Measurements from ENCODE around the gene OLFM2.

OLFM2 gene

DNA sequence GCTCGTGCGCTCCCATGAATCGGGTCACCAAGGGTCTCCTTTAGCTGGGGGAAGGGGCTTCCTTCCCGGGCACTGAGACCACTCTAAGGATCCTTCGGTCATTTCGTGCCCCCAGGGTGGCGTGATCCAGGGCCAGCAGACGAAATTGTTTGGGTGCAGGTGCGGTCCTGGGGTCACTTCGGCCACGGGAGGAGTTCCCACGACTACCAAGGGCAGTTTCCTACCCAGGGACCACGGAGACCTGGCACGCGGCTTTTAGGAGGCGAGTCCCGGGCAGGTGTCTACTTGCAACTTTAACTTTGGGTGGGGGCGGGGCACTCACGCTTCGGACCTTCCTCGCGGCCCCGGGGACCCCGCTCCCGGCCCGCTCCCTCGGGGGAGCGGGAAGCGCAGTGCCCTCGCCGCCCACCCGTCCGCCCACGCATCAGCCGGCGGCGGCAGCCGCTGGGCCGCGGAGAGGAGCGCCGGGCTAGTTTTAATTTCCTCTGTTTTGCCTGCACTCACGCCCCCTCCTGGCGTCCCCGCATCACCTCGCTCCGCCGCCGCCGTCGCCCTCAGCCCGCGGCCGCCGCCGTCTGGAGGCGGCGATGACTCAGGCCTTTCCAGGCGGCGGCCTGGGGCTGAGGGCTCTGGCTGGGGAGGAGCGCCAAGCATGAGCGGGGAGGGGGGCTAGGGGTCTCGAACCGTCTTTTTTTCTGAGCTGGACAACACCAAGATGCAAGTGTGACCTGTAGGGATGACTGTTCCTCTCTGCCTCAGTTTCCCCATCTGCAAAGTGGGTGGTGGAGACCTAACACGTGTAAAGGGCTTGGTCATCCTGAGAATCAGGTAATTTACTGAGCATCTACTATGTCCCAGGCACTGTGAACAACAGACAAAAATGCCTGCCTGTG, 21.8 kb downstream of the OLFM2 start:
- H3K79me2 ChIP-seq: no peaks in the 10 kb centered on the region
- TF ChIP-seq, protein P1, sequence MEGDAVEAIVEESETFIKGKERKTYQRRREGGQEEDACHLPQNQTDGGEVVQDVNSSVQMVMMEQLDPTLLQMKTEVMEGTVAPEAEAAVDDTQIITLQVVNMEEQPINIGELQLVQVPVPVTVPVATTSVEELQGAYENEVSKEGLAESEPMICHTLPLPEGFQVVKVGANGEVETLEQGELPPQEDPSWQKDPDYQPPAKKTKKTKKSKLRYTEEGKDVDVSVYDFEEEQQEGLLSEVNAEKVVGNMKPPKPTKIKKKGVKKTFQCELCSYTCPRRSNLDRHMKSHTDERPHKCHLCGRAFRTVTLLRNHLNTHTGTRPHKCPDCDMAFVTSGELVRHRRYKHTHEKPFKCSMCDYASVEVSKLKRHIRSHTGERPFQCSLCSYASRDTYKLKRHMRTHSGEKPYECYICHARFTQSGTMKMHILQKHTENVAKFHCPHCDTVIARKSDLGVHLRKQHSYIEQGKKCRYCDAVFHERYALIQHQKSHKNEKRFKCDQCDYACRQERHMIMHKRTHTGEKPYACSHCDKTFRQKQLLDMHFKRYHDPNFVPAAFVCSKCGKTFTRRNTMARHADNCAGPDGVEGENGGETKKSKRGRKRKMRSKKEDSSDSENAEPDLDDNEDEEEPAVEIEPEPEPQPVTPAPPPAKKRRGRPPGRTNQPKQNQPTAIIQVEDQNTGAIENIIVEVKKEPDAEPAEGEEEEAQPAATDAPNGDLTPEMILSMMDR (IDR thresholded peaks at IDR 0.05): peak; percentile 85
- peak overlapping the region; percentile 88 for H2AFZ ChIP-seq
- H3K4me1 ChIP-seq: no peaks in the 10 kb centered on the region
- H3K27me3 ChIP-seq (ENCODE audit: control insufficient read depth, insufficient read depth, low read length): no peaks in the 10 kb centered on the region
- peak overlapping the region; percentile 51 for H3K4me3 ChIP-seq (ENCODE audit: low read depth, low read length)
- no peak overlapping the region for H3K27ac ChIP-seq
- H3K36me3 ChIP-seq (ENCODE audit: control insufficient read depth, insufficient read depth, low read length): no peaks in the 10 kb centered on the region
- H3K9me3 ChIP-seq (ENCODE audit: control insufficient read depth, low read length): no peaks in the 10 kb centered on the region
- H3K9ac ChIP-seq: no peak overlapping the region
- peak overlapping the region; percentile 83 for H3K4me2 ChIP-seq (ENCODE audit: low read length)

DNA sequence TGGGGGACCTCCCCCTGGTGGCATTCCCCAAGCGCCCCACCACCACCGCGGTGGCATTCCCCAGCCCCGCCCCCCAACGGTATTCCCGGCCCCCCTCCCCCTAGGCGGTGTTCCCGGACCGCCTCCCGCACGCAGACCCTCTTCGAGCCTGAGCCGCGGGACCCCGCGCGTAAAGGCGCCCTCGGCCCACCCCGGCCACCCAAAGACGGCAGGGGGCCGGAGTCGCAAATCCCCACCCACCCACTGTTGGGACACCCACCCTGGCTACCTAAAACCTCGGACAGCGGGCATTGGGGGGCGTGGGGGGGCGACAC, 22.4 kb downstream of the OLFM2 start:
- Histone ChIP-seq H3K27me3 (ENCODE audit: control insufficient read depth, insufficient read depth, low read length) (no peaks in the 10 kb centered on the region), H3K79me2 (no peaks in the 10 kb centered on the region), H3K4me3 (ENCODE audit: low read depth, low read length) (peak overlapping the region; percentile 51), H3K27ac (no peak overlapping the region), H2AFZ (peak overlapping the region; percentile 88), H3K9me3 (ENCODE audit: control insufficient read depth, low read length) (no peaks in the 10 kb centered on the region), H3K4me2 (ENCODE audit: low read length) (peak overlapping the region; percentile 83), H3K9ac (no peak overlapping the region), H3K4me1 (no peaks in the 10 kb centered on the region), H3K36me3 (ENCODE audit: control insufficient read depth, insufficient read depth, low read length) (no peaks in the 10 kb centered on the region)
- TF ChIP-seq, protein P1 (IDR thresholded peaks at IDR 0.05): no peak

DNA sequence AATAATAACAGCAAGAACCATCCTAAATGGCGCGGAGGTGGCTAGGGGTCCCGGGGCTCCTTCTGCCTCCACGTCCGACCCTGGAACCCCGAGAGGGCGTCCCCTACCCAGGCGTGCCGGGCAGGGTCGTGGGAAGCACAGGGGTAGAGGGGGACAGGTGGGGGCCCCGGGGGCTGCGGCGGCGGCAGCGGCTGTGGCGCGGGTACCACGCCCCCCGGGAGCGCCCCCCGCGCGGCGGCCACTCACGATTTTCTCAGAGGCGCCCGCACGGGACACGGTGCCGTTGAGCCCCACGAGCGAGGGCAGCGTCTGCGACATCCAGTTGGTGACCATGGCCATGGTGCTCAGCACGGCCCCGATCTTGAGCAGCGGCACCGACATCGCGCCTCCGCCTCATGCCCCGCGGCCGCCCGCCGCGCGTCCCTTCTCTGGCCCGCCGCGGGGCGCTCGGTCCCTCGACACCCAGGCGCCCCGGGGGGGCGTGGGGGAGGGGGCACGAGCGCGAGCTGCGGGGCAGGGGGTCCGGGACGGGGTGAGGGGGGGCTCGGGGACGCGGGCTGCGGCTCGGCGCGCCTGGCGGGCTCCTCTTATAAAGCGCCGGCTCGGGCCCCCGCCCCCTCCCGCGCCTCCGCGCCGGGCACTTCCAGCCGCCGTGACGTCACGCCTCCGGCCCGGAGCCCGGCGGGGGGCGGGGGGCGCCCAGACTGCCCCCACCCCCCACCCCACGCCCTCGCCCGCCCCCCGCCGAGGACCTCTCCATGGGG, 22.9 kb downstream of the OLFM2 start:
- H3K9me3 ChIP-seq (ENCODE audit: control insufficient read depth, low read length): no peaks in the 10 kb centered on the region
- TF ChIP-seq, protein P1 (IDR thresholded peaks at IDR 0.05): no peak
- H3K4me3 ChIP-seq (ENCODE audit: low read depth, low read length): peak overlapping the region; percentile 37
- H3K79me2 ChIP-seq: no peaks in the 10 kb centered on the region
- H3K36me3 ChIP-seq (ENCODE audit: control insufficient read depth, insufficient read depth, low read length): no peaks in the 10 kb centered on the region
- peak overlapping the region; percentile 64 for H2AFZ ChIP-seq
- no peak overlapping the region for H3K9ac ChIP-seq
- H3K27me3 ChIP-seq (ENCODE audit: control insufficient read depth, insufficient read depth, low read length): no peaks in the 10 kb centered on the region
- no peaks in the 10 kb centered on the region for H3K4me1 ChIP-seq
- H3K4me2 ChIP-seq (ENCODE audit: low read length): peak overlapping the region; percentile 73
- no peak overlapping the region for H3K27ac ChIP-seq

DNA sequence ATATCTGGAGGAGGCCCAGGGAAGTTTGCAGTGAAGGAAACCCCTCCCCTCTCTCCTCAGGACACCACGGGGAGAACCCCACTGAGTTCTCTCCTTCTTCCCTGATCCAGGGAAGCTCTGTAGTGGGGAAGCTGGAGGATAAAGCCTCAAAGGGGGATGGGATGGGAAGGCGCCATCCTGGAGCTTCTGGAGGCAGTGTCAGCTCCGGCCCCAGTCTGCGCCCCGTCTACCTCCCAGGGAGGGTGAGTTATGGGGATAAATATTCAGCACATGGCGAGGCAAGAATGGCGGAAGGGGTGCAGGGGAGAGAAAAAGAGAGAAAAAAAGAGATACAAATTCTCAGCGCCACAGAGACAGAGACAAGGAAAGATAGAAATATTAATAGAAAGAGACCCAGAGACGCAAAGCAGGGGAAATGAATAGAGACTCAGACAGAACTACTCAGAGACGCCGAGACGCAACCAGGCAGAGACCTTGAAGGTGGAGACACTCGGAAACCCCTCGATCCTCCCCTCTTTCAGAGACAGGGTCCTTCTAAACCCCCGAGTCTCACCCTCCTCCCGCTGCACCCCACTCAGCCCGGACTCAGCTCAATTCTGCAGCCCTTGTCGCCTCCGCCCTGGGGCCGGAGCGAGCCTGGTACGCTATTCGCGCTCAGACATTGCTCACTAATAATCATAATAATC, 23.6 kb downstream of the OLFM2 start:
- Histone ChIP-seq H3K79me2 (no peaks in the 10 kb centered on the region), H3K36me3 (ENCODE audit: control insufficient read depth, insufficient read depth, low read length) (no peaks in the 10 kb centered on the region), H3K27ac (no peak overlapping the region), H2AFZ (peak overlapping the region; percentile 64), H3K4me1 (no peaks in the 10 kb centered on the region), H3K4me3 (ENCODE audit: low read depth, low read length) (no peak overlapping the region), H3K9me3 (ENCODE audit: control insufficient read depth, low read length) (no peaks in the 10 kb centered on the region), H3K9ac (no peak overlapping the region), H3K4me2 (ENCODE audit: low read length) (peak overlapping the region; percentile 73), H3K27me3 (ENCODE audit: control insufficient read depth, insufficient read depth, low read length) (no peaks in the 10 kb centered on the region)
- TF ChIP-seq, protein P1 (IDR thresholded peaks at IDR 0.05): no peak

All from parathyroid adenoma (tissue), 2 donors.